DND-41 (cell line): ENCODE results near the gene DMP1.

Experiments used
- ATAC-seq: fragments of 200-7000 bp; cut with Tn5 transposase; 3 replicates; pipeline ENCODE4 v1.9.1; 2021; ENCODE audit warnings: low read depth; ENCODE audit not compliant: insufficient read depth
- DNase-seq: peaks from one replicate; pipeline ENCODE4 v3.0.0-alpha.2; 2020
- H2AFZ ChIP-seq: 2 replicates; pipeline ENCODE4 v1.6.0; 2012; ENCODE audit warnings: low read depth, low read length
- H3K27ac ChIP-seq: 2 replicates; pipeline ENCODE4 v1.5.1; 2012; ENCODE audit warnings: low read length, inconsistent platforms
- H3K27me3 ChIP-seq: fragments of 200-600 bp; sonication (generic); 2 replicates; pipeline ENCODE4 v1.6.0; 2012; ENCODE audit warnings: low read length, mild to moderate bottlenecking, inconsistent platforms; ENCODE audit not compliant: insufficient read depth, poor library complexity
- H3K36me3 ChIP-seq: 2 replicates; pipeline ENCODE4 v1.5.1; 2012; ENCODE audit warnings: low read length, inconsistent platforms; ENCODE audit not compliant: insufficient read depth
- H3K4me1 ChIP-seq: 2 replicates; pipeline ENCODE4 v1.5.1; 2012; ENCODE audit warnings: mild to moderate bottlenecking, low read length; ENCODE audit not compliant: insufficient read depth
- H3K4me2 ChIP-seq: 2 replicates; pipeline ENCODE4 v1.6.0; 2012; ENCODE audit warnings: mild to moderate bottlenecking, moderate library complexity, low read length, inconsistent platforms; ENCODE audit not compliant: insufficient read depth
- H3K4me3 ChIP-seq, 2 experiments: fragments of 200-600 bp in 1 of 2; shearing (Covaris generic) in 1 of 2; 2 replicates each; pipeline ENCODE4 v1.5.1; 2012 to 2016; ENCODE audit warnings: inconsistent platforms in 2 of 2, low read length in 2 of 2, mild to moderate bottlenecking in 2 of 2, low read depth in 1 of 2, moderate library complexity in 1 of 2
- H3K79me2 ChIP-seq: 2 replicates; pipeline ENCODE4 v1.6.0; 2012; ENCODE audit warnings: low read length, inconsistent platforms; ENCODE audit not compliant: insufficient read depth
- H3K9ac ChIP-seq: 2 replicates; pipeline ENCODE4 v1.6.0; 2012; ENCODE audit warnings: low read depth, mild to moderate bottlenecking, inconsistent platforms, low read length, moderate library complexity
- H3K9me3 ChIP-seq: 2 replicates; pipeline ENCODE4 v1.5.1; 2012; ENCODE audit warnings: low read length, moderate library complexity, mild to moderate bottlenecking, inconsistent platforms; ENCODE audit not compliant: insufficient read depth, severe bottlenecking
- H4K20me1 ChIP-seq: 2 replicates; pipeline ENCODE4 v1.6.0; 2012; ENCODE audit warnings: low read length; ENCODE audit not compliant: insufficient read depth
- EZH2 ChIP-seq: IDR thresholded peaks from 3 replicates; pipeline ENCODE4 v1.6.1; 2012; ENCODE audit warnings: borderline replicate concordance, low read depth, mild to moderate bottlenecking, moderate library complexity, low read length, inconsistent platforms; ENCODE audit not compliant: severe bottlenecking
- TF ChIP-seq, protein P1 (sequence below): IDR thresholded peaks from 2 replicates; pipeline ENCODE4 v1.5.1; 2012; ENCODE audit warnings: borderline replicate concordance, low read length, moderate library complexity, mild to moderate bottlenecking; ENCODE audit not compliant: poor library complexity, severe bottlenecking; ENCODE audit errors: extremely low read depth

Gene DMP1, protein sequence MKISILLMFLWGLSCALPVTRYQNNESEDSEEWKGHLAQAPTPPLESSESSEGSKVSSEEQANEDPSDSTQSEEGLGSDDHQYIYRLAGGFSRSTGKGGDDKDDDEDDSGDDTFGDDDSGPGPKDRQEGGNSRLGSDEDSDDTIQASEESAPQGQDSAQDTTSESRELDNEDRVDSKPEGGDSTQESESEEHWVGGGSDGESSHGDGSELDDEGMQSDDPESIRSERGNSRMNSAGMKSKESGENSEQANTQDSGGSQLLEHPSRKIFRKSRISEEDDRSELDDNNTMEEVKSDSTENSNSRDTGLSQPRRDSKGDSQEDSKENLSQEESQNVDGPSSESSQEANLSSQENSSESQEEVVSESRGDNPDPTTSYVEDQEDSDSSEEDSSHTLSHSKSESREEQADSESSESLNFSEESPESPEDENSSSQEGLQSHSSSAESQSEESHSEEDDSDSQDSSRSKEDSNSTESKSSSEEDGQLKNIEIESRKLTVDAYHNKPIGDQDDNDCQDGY

DNA sequence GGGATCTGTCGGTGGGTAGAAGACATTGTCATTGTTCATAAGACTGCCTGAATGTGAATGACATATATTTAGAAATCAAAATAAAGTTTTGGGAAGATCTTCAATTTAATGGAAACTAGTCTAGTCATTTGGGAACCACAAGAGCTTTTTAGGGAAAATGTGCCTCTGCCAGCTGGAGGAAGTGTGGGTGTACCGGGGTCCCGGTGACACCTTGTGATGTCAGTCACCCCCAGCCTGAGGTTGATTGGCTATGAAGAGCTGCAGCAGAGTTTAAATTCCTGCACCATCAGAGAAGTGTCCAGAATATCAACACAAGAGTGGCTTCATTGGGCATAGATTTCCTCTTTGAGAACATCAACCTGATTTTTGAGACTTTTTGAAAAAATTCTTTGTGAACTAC, at the start of gene DMP1:
Gene DMP1 (plus strand): TSS at position 301 of the 400 bp plus-strand sequence. CDS start 6,213 bp downstream, outside the sequence.
- Histone ChIP-seq H3K27me3 (peaks cover 3% of the 10 kb centered on the region), H3K4me3 (no peak within 1 kb of the TSS), H3K4me1 (no peaks in the 10 kb centered on the region), H3K36me3 (no peaks in the 10 kb centered on the region), H3K9me3 (no peaks in the 10 kb centered on the region), H3K79me2 (no peaks in the 10 kb centered on the region), H3K4me2 (no peak within 1 kb of the TSS), H4K20me1 (no peaks in the 10 kb centered on the region), H3K9ac (no peak within 1 kb of the TSS), H2AFZ (no peak within 1 kb of the TSS), H3K27ac (no peak within 1 kb of the TSS)
- TF ChIP-seq, protein P1, sequence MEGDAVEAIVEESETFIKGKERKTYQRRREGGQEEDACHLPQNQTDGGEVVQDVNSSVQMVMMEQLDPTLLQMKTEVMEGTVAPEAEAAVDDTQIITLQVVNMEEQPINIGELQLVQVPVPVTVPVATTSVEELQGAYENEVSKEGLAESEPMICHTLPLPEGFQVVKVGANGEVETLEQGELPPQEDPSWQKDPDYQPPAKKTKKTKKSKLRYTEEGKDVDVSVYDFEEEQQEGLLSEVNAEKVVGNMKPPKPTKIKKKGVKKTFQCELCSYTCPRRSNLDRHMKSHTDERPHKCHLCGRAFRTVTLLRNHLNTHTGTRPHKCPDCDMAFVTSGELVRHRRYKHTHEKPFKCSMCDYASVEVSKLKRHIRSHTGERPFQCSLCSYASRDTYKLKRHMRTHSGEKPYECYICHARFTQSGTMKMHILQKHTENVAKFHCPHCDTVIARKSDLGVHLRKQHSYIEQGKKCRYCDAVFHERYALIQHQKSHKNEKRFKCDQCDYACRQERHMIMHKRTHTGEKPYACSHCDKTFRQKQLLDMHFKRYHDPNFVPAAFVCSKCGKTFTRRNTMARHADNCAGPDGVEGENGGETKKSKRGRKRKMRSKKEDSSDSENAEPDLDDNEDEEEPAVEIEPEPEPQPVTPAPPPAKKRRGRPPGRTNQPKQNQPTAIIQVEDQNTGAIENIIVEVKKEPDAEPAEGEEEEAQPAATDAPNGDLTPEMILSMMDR, result no peak
- TF ChIP-seq EZH2, result no peak
- DNase-seq (no peak), ATAC-seq (no peak)

DNA sequence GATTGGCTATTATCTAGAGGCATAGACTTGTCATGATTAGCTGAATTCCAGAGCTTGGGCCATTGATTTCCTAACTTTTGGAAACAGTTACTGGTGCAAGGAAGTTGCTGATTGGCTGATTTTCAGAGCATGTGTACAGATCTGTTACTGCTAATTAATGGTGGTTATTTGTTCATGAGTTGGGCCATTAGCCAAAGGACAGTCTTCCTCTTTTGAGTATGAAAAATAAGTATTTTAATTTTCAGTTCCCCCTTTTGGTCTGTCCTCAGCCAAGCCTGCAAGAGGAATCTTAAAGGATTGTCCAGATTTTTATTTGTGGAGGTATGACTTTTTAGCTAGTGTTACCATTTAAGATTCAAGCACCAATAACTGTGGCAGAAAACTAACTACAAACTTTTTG, 48.7 kb upstream of the DMP1 start:
- no peak for DNase-seq
- H3K36me3 ChIP-seq, result no peaks in the 10 kb centered on the region
- TF ChIP-seq, protein P1, result no peak
- TF ChIP-seq EZH2, result no peak
- no peaks in the 10 kb centered on the region for H4K20me1 ChIP-seq
- ATAC-seq, result no peak
- no peak overlapping the region for H3K27ac ChIP-seq
- no peaks in the 10 kb centered on the region for H3K9me3 ChIP-seq
- no peaks in the 10 kb centered on the region for H3K79me2 ChIP-seq
- no peaks in the 10 kb centered on the region for H3K27me3 ChIP-seq
- H3K4me3 ChIP-seq, result no peak overlapping the region
- H3K4me2 ChIP-seq, result no peak overlapping the region
- H3K4me1 ChIP-seq, result no peaks in the 10 kb centered on the region
- no peak overlapping the region for H3K9ac ChIP-seq
- no peak overlapping the region for H2AFZ ChIP-seq

DNA sequence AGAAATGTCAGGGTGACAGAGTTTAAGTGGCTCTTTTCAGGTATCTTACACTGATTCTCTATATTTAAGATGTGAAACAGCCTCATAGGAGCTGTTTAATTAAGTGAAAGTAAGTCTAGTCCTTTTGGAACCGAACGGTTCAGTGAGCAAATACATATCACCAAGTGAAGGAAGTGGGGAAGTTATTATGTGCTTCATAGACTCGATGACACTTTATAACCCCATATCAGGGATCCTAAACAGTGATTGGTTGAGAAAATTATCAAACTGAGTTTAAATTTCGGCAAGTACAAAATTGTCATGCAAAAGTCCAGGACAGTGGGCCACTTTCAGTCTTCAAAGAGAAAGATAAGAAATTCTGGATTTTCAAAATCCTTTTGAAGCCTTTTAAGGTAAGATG, 41.9 kb upstream of the DMP1 start, which contains the start of gene DSPP:
Gene DSPP (plus strand): TSS at position 301 of the 400 bp plus-strand sequence. CDS start 2,380 bp downstream, outside the sequence.
- Histone ChIP-seq H3K27me3 (no peaks in the 10 kb centered on the region), H3K36me3 (no peaks in the 10 kb centered on the region), H3K4me2 (no peak within 1 kb of the TSS), H3K27ac (no peak within 1 kb of the TSS), H3K9ac (no peak within 1 kb of the TSS), H3K79me2 (no peaks in the 10 kb centered on the region), H4K20me1 (no peaks in the 10 kb centered on the region), H3K9me3 (no peaks in the 10 kb centered on the region), H3K4me1 (no peaks in the 10 kb centered on the region), H2AFZ (no peak within 1 kb of the TSS), H3K4me3 (no peak within 1 kb of the TSS)
- DNase-seq, result no peak
- no peak for ATAC-seq
- TF ChIP-seq, protein P1, result no peak
- no peak for TF ChIP-seq EZH2
